ENCODE results near the gene CAMTA1. TPM values are rescaled to one million over a fixed set of nuclear protein-coding genes. Genes with fewer than 3 reads are reported as not detected.

Gene CAMTA1
- total RNA-seq, 1 donor from 2014 or later: 166 TPM

DNA sequence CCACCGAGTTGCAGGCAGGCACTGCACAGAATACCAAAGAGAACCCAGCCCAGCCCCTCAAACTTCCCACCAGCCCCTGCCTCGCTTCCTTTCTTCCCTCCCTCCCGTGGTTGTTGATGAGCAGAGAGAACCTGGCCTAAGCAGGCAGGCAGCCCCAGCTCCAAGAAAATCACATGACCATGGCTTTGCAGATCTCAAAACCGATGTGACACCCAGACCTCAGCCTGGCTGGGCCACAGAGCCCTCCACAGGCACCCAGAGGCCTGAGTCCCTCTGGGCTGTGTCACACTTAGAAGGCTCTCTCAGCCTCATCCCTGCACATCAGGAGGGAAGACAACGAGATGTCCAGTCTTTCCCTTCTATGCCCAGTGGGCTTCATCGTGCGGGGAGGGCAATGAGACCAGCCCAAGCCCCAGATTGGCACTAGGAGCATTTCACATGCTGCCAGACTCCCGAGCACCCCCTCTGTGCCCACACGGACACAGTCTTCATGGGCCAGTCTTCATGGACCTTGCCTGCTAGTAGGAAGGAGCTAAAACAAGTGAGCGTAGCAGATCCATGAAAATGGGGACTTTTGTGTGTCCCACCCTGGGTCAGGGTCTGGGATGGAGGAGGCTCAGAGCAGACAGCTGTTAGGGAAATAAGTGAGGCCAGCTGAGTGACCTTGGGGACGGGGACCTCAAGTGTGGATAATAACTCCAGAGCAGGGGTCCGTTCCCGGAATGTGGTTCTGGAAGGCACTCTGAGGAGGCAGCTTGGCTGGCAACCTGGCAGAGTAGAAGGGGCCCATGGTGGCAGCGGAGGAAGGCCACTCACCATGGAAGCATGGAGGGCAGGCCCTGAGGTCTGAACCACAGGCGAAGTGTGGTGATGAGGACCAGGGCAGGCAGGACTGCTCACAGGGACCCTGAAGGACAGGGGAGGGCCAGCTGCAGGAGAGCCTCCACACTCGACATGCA, 781.4 kb downstream of the CAMTA1 start:
- intact Hi-C loops (cut with micrococcal nuclease): no loop called here
- DNase-seq: no peak
- no peak for ATAC-seq

DNA sequence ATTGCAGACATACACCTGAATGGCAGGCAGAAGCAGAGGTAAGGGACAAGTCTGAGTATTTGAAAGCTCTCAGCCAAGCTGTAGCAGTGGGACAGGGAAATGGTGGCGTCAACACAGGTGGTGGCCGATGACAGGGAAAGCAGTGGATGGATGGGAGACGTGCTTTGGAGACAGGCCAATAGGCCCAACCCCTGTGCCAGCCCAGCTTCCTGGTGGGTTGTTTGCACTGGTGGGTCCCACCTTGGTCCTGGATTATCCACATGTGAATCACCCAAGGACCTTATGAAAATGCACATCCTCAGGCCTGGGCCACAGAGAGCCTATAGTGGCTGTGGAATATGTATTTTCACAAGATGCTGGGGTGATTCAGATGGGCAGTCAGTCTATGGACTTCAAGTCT, 782.1 kb downstream of the CAMTA1 start:
- no peak for ATAC-seq
- DNase-seq: no peak
- intact Hi-C loops (cut with micrococcal nuclease): no loop called here

DNA sequence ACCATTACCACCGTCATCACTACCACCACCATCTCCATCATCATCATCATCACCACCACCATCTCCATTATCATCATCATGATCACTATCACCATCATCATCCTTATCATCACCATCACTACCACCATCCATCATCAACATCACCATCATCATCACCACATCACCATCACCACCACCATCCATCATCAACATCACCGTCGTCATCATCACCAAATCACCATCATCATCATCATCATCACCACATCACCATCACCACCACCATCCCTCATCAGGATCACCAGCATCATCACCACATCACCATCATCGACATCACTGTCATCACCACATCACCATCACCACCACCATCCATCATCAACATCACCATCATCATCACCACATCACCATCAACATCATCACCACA, 782.8 kb downstream of the CAMTA1 start:
- intact Hi-C loops (cut with micrococcal nuclease): no loop called here
- ATAC-seq (no peak), DNase-seq (no peak)

DNA sequence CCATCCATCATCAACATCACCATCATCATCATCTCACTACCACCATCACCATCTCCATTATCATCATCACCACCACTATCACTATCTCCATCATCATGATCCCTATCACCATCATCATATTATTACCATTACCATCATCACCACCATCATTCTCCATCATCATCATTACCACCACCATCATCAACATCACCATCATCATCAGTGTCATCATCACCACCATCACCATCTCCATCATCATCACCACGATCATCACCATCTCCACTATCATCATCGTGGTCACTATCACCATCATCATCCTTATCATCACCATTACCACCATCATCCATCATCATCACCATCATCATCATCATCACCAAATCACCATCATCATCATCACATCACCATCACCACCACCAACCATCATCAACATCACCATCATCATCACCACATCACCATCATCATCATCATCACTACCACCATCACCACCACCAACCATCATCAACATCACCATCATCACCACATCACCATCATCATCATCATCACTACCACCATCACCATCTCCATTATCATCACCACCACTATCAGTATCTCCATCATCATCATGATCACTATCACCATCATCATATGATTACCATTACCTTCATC, 783.8 kb downstream of the CAMTA1 start:
- no peak for DNase-seq
- intact Hi-C loops (cut with micrococcal nuclease): no loop called here
- no peak for ATAC-seq

DNA sequence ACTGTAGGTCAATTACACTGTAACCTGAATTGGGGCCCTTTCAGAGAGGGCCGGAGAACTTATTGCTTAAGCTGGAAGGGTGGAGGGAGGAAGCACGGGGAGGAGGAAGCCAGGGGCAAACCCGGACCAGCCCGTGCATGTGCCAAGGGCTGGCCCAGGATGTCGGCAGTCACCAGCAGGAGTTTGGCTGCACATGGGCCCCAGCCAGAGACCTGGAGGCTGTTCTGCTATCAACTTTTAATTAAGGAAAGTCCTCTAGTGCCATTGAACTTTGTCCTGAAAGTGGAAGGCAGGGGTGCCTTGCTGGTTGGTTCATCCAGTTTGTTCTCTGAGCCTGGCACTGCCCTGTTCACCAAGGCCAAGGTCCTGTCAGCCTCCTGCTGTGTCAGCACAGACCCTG, 785.1 kb downstream of the CAMTA1 start:
- ATAC-seq (peak; percentile 63), DNase-seq (no peak)
- intact Hi-C loops (cut with micrococcal nuclease): no loop called here

DNA sequence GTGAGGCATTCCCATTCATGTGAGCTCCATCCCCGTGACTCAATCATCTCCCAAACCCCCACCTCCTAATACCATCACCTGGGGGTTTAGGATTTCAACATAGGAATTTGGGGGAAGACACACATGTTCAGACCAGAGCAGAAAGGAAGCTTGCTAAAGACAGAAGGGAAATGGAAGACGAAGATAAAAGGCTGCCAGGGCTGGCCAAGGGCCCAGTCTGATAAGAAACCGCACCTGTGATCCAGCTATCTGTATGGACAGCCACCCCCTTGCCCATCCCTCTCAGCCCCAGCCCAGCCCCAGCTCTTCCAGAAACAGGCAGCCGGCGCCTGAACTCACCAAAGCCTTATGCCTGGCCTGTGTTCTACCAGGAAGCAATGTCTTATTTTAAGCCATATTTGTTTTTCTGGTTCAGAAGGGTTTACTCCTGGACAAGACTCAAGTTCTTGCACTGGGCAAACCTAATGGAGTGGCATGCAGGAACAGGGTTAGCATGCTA, 787.4 kb downstream of the CAMTA1 start:
- DNase-seq (peak; percentile 7), ATAC-seq (no peak)
- intact Hi-C loops (cut with micrococcal nuclease): no loop called here

DNA sequence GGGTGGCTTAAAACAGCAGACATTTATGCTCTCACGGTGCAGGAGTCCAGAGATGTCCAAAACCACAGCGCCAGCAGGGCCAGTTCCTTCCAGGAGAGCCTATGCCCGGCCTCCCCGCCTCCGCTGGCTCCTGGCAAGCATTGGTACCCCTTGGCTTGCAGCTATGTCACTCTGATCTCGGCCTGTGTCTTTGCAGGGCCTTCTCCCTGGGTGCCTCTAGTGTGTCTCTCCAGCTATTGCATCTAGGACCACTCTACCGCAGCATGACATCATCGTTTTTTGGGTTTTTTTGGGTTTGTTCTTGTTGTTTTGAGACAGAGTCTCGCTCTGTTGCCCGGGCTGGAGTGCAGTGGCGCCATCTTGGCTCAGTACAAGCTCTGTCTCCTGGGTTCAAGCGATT, 788.2 kb downstream of the CAMTA1 start:
- peak; percentile 15 for DNase-seq
- intact Hi-C loops (cut with micrococcal nuclease): no loop called here
- ATAC-seq: no peak

DNA sequence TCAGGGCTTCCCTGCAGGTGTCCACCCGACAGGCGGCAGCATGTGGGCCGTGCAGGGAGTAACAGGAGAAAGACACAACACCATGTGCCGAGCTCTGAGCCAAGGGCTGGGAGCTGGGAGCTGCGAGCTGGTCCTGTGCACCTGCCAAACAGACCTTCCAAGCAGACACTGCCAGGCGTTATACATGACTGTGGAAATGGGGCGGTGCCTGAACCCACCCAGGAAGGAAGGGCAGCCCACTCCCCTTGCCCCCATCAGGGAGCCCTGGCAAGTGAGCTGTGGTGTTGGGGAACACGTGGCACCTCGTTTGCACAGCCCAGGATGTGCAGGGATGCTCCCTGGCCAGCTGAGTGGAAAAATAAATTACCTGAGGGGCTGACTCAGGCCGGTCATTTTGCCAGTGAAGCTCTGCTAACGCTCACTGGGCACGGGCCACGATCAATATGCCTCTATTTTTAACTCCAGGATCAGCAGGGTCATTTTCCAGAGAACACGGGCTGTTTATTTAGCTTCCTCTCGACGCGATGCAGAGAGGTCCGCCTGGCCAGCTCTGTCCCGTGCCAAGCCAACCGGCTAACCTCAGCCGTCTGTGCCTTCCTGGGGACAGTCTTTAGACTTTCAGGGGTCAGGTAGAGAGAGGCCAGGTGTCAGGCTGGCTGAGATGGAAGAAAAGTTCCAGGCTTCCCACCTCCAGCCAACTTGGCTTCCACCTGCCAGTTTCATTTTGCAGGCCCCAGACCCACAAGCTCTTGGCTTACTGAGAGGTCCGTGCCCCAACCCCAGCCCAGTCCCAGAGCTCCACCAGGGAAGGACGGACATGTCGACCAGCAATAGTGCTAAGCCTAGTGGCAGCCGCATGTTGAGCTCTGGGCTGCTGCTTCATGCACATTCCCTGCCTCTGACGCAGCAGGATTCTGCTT, 789.1 kb downstream of the CAMTA1 start:
- ATAC-seq (peak; percentile 61), DNase-seq (peak; percentile 28)
- intact Hi-C loops (cut with micrococcal nuclease): no loop called here

DNA sequence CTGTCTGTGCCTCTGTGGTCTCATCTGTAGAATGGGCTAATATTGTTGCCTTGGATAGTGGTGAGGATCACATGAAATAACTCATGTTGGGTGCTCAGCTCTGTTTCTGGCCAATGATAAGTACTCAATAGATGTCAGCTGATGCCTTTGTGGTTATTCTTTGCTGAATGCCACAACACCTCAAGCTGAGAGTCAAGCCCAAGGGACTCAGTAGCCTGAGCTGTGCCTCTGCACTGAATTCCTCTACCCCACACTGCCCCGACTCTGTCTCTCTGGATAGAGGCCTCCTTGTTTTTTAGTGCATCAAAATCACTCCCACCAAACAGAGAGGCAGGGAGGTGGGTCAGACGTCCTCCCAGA, 789.8 kb downstream of the CAMTA1 start:
- intact Hi-C loops (cut with micrococcal nuclease): no loop called here
- no peak for ATAC-seq
- no peak for DNase-seq

DNA sequence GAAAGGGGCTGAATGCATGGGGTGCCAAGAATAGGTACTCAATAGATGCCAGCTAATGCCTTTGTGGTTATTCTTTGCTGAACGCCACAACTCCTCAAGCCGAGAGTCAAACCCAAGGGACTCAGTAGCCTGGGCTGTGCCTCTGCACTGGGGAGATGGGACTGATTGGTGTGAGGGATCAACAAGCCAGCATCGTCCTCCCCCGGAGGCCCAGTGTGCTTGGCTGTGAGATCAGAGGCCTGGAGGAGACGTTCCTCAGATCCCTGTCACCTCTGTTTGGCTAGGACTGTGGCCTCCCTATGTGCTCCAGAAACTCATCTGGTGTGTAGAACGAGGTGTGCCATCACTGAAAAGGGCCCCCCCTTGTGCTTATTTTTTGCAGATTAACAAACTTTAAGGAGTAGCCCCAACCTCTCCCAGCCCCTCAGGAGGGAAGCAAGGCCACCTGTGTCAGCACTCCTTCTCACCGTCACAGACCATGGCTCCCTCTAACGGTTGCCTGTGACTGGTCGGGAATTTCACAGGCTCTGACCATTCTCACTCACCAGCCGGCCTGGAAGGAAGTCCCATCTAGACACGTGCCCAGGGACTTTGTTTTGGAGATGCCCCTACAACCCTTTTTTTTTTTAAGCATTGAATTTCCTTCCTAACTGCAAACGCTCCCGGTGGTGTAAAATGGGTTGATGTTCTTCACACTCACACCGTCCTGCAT, 791.8 kb downstream of the CAMTA1 start:
- no peak for DNase-seq
- intact Hi-C loops (cut with micrococcal nuclease): no loop called here
- ATAC-seq: peak; percentile 39

DNA sequence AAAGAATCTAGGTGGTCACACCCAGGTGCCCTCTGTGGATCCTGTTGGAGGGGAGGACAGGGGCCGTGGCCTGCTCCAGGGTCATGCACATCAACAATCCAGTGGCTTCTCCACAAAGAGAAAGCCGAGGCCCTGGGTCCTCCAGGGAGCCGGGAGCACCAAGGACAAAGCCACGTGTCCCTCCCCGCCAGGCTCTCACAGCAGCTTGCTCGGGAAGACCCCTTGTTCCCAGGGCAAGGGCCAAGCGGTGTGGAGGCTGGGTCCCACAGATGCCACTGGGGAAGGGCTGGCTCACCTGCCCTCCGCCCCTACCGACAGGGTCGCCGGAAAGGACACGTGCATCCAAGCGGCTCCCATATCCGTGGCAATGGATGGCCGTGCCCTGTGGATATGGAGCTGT, 793.0 kb downstream of the CAMTA1 start:
- intact Hi-C loops (cut with micrococcal nuclease): no loop called here
- DNase-seq (no peak), ATAC-seq (no peak)

DNA sequence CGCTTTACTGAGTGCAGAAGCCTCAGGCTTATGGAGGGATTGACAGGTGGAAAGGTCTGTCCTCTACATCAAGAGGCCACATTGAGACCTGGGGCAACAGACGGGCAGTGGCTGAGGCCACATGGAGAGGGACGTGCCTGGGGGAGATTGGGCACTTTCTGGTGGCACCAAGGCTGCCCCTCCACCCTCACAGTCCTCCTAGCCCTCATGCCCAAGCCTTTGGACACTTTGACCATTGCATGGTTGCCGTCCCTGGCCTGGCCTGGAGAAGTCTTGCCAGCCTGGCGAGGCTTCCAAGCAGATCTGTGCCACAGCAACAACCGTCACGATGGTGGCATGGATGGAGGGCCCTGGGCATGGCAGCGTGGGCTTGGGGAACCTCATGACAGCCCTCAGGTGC, 793.8 kb downstream of the CAMTA1 start:
- DNase-seq: no peak
- intact Hi-C loops (cut with micrococcal nuclease): no loop called here
- no peak for ATAC-seq

DNA sequence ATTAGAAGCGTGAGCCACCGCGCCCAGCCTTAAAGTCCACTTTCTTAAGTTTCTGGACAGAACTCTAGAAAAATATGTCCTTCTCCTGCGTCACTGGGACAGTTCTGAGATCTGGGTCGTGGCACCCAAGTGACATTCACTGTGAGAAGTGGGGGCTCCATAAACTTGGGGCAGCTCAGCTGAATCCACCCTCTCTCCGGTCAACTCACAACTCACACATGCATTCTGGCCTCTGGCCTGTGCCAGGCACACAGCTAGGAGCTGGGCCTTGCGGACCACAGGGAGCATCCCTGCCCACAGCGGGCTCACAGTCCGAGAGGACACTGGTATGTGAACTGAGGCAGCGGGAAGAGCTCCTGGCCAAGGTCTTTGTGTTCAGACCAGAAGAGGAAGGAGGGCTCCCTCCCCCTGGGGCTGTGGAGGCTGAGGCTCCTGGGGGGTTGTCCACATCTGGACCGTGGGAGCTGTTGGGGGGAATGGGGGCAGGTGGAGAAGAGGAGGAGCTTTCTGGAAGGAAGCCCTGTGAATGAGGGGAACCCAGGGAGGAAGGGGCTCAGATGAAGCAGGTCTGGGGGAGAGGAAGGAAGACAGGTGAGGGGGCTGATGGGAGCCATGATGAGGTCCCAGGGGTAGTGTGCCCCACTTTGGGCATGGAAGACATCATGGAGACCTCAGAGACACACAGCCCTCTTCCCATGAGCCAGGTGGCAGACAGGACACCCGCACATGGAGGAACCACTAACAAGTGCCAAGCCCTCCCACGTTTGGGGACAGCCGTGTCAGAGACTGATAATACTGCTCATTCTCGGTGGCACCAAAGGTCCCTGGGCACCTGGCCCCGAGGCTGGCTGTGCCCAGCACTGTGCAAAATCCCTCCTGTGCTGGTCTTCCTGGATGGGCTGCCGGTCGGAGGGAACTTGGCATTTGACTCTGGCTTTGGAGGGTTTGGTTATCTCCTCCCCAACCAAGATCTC, 794.9 kb downstream of the CAMTA1 start:
- DNase-seq (peak; percentile 7), ATAC-seq (no peak)
- intact Hi-C loops (cut with micrococcal nuclease): no loop called here

DNA sequence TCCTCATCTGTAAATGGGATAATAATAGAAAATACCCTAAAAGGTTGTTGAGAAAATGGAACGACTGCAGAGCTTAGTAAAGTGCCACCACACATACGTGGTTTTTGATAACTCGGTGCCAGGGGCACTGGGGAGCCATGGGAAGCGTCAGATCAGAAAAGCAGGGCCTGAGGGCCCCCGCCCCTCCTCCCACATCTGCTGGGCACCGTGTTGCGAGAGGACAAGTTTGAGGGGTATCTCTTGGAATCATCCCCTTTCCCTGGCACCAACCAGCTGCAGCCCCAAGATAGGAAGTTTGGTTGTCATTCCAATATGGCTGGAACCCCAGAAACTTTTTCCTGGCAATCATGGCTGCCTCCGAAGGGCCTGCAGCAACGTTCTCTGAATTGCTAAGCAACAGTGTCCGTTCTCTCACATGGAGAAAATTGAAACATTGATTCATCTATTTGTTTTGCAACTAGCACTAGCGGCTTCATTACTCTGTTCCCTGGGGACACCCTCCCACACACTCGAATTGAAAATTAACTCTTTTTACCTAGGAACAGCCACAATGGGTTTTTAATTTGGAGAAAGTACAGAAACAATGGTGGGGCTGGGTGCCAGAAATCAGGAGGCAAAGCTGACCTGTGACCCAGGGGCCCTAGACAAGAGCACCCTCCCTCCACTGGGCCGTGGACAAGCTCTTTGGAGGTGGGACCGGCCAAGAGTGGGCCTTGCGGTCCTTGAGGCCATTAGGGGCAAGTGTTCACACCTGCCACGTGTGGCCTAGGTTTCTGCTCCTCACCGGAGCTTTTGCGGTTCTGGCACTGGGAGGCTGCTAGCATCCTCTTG, 795.9 kb downstream of the CAMTA1 start:
- ATAC-seq: no peak
- DNase-seq: no peak
- intact Hi-C loops (cut with micrococcal nuclease): no loop called here

DNA sequence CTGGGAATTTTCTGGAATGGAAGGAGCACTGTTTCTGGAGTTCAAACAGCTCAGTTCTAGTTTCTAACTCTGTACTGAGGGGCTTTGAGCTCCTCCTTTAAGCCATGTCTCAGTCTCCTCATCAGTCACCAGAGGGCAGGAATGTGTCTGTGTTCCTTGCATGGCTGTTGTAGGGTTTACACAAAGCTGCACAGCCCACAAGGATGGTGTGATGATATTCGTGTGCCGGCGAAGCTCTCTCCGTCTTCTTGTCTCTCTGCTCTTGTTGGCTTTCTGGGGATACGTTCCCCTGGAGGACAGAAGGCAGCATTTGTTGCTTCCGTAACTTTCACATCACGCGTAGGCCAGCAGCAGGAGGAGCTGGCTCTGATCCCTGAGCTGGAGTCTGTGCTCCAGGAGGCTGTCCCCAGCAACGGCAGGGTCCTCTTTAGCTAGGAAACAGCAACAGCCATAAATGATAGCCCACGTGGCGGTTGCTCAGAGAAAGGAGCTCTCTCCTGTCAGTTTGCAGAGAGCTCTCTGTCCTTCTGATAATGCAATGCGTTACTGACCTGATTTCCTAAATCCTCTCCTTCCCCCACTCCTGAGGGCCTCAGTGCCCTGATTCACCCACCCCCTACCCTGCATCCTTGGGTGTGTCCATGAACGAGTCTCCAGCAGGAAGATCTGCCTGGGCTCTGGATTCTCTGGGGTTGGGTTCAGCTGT, 796.7 kb downstream of the CAMTA1 start:
- peak; percentile 10 for ATAC-seq
- intact Hi-C loops (cut with micrococcal nuclease): no loop called here
- no peak for DNase-seq

DNA sequence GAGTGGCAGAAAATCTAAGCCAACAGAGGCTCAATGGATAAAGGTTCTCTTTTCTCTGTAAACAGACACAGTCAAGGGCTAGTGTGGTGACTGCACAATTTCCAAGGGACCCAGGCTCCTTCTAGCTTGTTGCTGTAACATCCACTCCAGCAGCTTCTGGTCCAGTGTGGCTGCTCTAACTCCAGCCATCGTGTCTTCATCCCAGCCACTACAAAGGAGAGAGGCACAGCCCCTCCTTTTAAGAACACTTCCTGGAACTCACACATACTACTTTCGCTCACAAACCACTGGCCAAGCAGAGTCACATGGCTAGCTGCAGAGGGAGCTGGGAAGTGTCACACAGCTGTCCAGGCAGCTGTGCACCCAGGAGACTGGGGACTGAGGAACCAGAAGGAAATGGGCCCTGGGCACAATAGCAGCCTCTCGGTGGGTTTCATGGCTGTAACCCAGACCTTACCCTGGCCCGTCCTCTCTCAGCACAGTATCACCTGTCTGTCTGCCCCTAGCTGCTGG, 797.3 kb downstream of the CAMTA1 start:
- no peak for ATAC-seq
- intact Hi-C loops (cut with micrococcal nuclease): no loop called here

More for the DNA sequence above, 797.3 kb downstream of the CAMTA1 start:
- DNase-seq: no peak
